Type B pancreatic cell (in vitro differentiated cells): ENCODE data around the gene EIPR1. TPM values are rescaled to one million over a fixed set of nuclear protein-coding genes. Genes with fewer than 3 reads are reported as not detected.

Experiments used
- DNase-seq: peaks from one replicate; pipeline ENCODE4 v3.0.0; 2021; ENCODE audit warnings: mixed read lengths; ENCODE audit not compliant: unreplicated experiment; ENCODE audit errors: extremely low spot score
- H3K27ac Mint-ChIP-seq: 2 replicates; pipeline ENCODE4 v1.8.0; 2021; ENCODE audit warnings: mild to moderate bottlenecking, mixed read lengths
- H3K27me3 Mint-ChIP-seq: 2 replicates; pipeline ENCODE4 v1.8.0; 2021; ENCODE audit warnings: mixed read lengths
- H3K36me3 Mint-ChIP-seq: 2 replicates; pipeline ENCODE4 v1.8.0; 2021; ENCODE audit warnings: mixed read lengths
- H3K4me1 Mint-ChIP-seq: one replicate; pipeline ENCODE4 v1.8.0; 2021; ENCODE audit warnings: mixed read lengths; ENCODE audit not compliant: unreplicated experiment
- H3K4me3 Mint-ChIP-seq: 2 replicates; pipeline ENCODE4 v1.8.0; 2021; ENCODE audit warnings: mild to moderate bottlenecking, mixed read lengths
- H3K9me3 Mint-ChIP-seq: 2 replicates; pipeline ENCODE4 v1.8.0; 2021; ENCODE audit warnings: mixed read lengths
- total RNA-seq: library from RNA; stranded (reverse); gene quantifications from 2 replicates; pipeline ENCODE4 v1.2.1, GENCODE V29; 2021; ENCODE audit warnings: low replicate concordance
- TF ChIP-seq, protein P1 (sequence below): fragments of 200-600 bp; sonication (generic); conservative IDR thresholded peaks from 2 replicates; pipeline ENCODE4 v1.5.0; 2021; ENCODE audit warnings: antibody characterized with exemption, mild to moderate bottlenecking

The EIPR1 gene
- total RNA-seq, 1 donor from 2014 or later, result 24.9 TPM

GRCh38 chr2:3301001-3301400 lies 76.6 kb downstream of the EIPR1 start:
- H3K27ac Mint-ChIP-seq, result no peak overlapping the region
- no peak for DNase-seq
- H3K36me3 Mint-ChIP-seq, result peaks cover 18% of the 10 kb centered on the region
- TF ChIP-seq, protein P1, sequence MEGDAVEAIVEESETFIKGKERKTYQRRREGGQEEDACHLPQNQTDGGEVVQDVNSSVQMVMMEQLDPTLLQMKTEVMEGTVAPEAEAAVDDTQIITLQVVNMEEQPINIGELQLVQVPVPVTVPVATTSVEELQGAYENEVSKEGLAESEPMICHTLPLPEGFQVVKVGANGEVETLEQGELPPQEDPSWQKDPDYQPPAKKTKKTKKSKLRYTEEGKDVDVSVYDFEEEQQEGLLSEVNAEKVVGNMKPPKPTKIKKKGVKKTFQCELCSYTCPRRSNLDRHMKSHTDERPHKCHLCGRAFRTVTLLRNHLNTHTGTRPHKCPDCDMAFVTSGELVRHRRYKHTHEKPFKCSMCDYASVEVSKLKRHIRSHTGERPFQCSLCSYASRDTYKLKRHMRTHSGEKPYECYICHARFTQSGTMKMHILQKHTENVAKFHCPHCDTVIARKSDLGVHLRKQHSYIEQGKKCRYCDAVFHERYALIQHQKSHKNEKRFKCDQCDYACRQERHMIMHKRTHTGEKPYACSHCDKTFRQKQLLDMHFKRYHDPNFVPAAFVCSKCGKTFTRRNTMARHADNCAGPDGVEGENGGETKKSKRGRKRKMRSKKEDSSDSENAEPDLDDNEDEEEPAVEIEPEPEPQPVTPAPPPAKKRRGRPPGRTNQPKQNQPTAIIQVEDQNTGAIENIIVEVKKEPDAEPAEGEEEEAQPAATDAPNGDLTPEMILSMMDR, result no peak
- H3K27me3 Mint-ChIP-seq, result no peaks in the 10 kb centered on the region
- H3K9me3 Mint-ChIP-seq, result no peaks in the 10 kb centered on the region
- H3K4me1 Mint-ChIP-seq, result peaks cover 36% of the 10 kb centered on the region
- no peak overlapping the region for H3K4me3 Mint-ChIP-seq

GRCh38 chr2:3300224-3300995 lies 77.2 kb downstream of the EIPR1 start:
- peaks cover 13% of the 10 kb centered on the region for H3K36me3 Mint-ChIP-seq
- no peak overlapping the region for H3K4me3 Mint-ChIP-seq
- DNase-seq, result no peak
- H3K27me3 Mint-ChIP-seq, result no peaks in the 10 kb centered on the region
- H3K27ac Mint-ChIP-seq, result no peak overlapping the region
- H3K4me1 Mint-ChIP-seq, result peaks cover 36% of the 10 kb centered on the region
- TF ChIP-seq, protein P1, result no peak
- H3K9me3 Mint-ChIP-seq, result no peaks in the 10 kb centered on the region

DNA sequence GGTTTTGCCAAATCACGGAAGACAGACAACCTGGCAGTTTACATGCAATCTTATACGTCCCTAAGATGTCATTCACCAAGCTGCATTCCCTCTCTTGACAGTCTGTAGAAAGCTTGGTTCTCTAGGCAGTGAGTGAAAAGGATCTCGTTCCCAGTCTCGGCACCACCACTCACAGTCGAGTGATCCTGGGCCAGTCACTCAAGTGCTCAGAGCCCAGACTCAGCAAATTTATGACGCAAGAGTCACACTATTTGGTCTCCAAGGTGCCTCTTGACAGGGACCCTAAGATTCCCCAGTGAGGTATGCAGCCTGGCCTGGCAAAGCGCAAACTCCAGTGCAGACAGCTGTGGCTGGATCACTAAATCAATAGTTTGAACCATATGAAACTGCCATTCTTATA lies 77.9 kb downstream of the EIPR1 start:
- DNase-seq, result no peak
- Mint-ChIP-seq H3K4me3 (no peak overlapping the region), H3K36me3 (peaks cover 13% of the 10 kb centered on the region), H3K4me1 (peaks cover 36% of the 10 kb centered on the region), H3K27ac (no peak overlapping the region), H3K9me3 (no peaks in the 10 kb centered on the region), H3K27me3 (no peaks in the 10 kb centered on the region)
- TF ChIP-seq, protein P1, result no peak

- Mint-ChIP-seq H3K27ac (no peak overlapping the region), H3K4me3 (no peak overlapping the region), H3K36me3 (peaks cover 13% of the 10 kb centered on the region), H3K4me1 (peaks cover 36% of the 10 kb centered on the region), H3K27me3 (no peaks in the 10 kb centered on the region), H3K9me3 (no peaks in the 10 kb centered on the region)
- no peak for DNase-seq
- TF ChIP-seq, protein P1, result no peak
These were observed 78.5 kb downstream of the EIPR1 start for GRCh38 chr2:3299130-3299529.

DNA sequence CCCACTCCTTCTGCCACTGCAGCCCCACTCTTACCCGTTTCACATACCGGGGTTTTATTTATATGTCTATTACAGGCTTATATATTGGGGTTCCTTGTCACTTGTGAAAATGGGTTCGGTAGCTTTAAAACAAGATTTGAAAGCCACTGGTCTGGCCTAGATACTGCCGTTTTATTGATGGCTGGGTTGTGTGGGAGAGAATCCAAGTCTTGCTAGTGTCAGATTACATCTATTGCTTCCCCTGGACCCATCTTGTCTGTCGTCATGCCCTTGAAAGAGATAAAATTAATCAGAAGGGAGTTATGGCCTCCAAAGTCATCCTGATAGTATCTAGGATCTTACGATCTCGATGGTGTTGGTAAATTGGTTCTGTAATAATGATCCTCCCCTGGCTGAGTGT lies 79.4 kb downstream of the EIPR1 start:
- peaks cover 9% of the 10 kb centered on the region for H3K36me3 Mint-ChIP-seq
- H3K4me1 Mint-ChIP-seq, result peaks cover 27% of the 10 kb centered on the region
- no peaks in the 10 kb centered on the region for H3K27me3 Mint-ChIP-seq
- TF ChIP-seq, protein P1, result no peak
- no peak overlapping the region for H3K27ac Mint-ChIP-seq
- no peak overlapping the region for H3K4me3 Mint-ChIP-seq
- no peaks in the 10 kb centered on the region for H3K9me3 Mint-ChIP-seq
- no peak for DNase-seq
